Natural killer cell (primary cell): ENCODE results near the gene FBXL3. TPM values are rescaled to one million over a fixed set of nuclear protein-coding genes. Genes with fewer than 3 reads are reported as not detected.

Experiments
- ATAC-seq, 3 donors: fragments of 150-1000 bp in 2 of 3; fragments of 200-7000 bp in 1 of 3; cut with Tn5 transposase; 1 replicate in 1 of 3; 2 replicates in 2 of 3; pipeline ENCODE4 v1.10.0; 2021; ENCODE audit warnings: mild to moderate bottlenecking in 2 of 3, moderate library complexity in 2 of 3
- DNase-seq, 2 donors: peaks; one replicate each; pipeline versions ENCODE4 v3.0.0 to v3.0.0-alpha.2; 2013 to 2021; ENCODE audit warnings: mixed read lengths in 1 of 2
- H3K27ac ChIP-seq: one replicate; pipeline ENCODE4 v1.5.1; 2013; ENCODE audit warnings: mild to moderate bottlenecking, low read length
- H3K27me3 ChIP-seq: one replicate; pipeline ENCODE4 v1.6.1; 2013; ENCODE audit warnings: low read length; ENCODE audit not compliant: control insufficient read depth, insufficient read depth
- H3K36me3 ChIP-seq: one replicate; pipeline ENCODE4 v1.6.1; 2013; ENCODE audit warnings: low read length; ENCODE audit not compliant: control insufficient read depth, insufficient read depth
- H3K4me1 ChIP-seq: one replicate; pipeline ENCODE4 v1.6.1; 2013; ENCODE audit warnings: low read length; ENCODE audit not compliant: control insufficient read depth, insufficient read depth
- H3K4me3 ChIP-seq: one replicate; pipeline ENCODE4 v1.5.1; 2013; ENCODE audit warnings: low read length
- H3K9me3 ChIP-seq: one replicate; pipeline ENCODE4 v1.6.1; 2013; ENCODE audit warnings: low read length; ENCODE audit not compliant: control insufficient read depth, insufficient read depth
- H3K27ac Mint-ChIP-seq, 2 donors: one replicate each; pipeline ENCODE4 v1.8.0; 2022; ENCODE audit warnings: mild to moderate bottlenecking in 2 of 2, mixed read lengths in 2 of 2, moderate library complexity in 1 of 2
- H3K27me3 Mint-ChIP-seq, 2 donors: one replicate each; pipeline ENCODE4 v1.8.0; 2022; ENCODE audit warnings: low read depth in 2 of 2, mixed read lengths in 2 of 2
- H3K36me3 Mint-ChIP-seq: one replicate; pipeline ENCODE4 v1.8.0; 2022; ENCODE audit warnings: mixed read lengths
- H3K4me1 Mint-ChIP-seq, 2 donors: one replicate each; pipeline ENCODE4 v1.8.0; 2022; ENCODE audit warnings: mixed read lengths in 2 of 2
- H3K4me3 Mint-ChIP-seq: one replicate; pipeline ENCODE4 v1.8.0; 2022; ENCODE audit warnings: mild to moderate bottlenecking, moderate library complexity, mixed read lengths
- H3K9me3 Mint-ChIP-seq, 2 donors: one replicate each; pipeline ENCODE4 v1.8.0; 2022; ENCODE audit warnings: mixed read lengths in 2 of 2
- WGBS: methylation state at CpG from one replicate; pipeline ENCODE4 v1.1.7; 2013; ENCODE audit warnings: missing lambda C conversion rate; ENCODE audit not compliant: insufficient coverage; 5-methylcytosine and 5-hydroxymethylcytosine counted together
- intact Hi-C: fragments of 100-400 bp; cut with micrococcal nuclease; formaldehyde crosslinking; loops from one replicate; pipeline ENCODE4 v1.14.2; 2022
- total RNA-seq, 4 donors: library from RNA; stranded (reverse); fragments of 120-200 nt in 1 of 4; gene quantifications; one replicate each; pipeline versions ENCODE4 v1.2.3 to v1.2.4, GENCODE V29; 2013 to 2022
- TF ChIP-seq, protein P1 (sequence below): fragments of 200-600 bp; IDR thresholded peaks from one replicate; pipeline ENCODE4 v1.8.0; 2022; ENCODE audit warnings: antibody characterized with exemption

FBXL3 gene
- total RNA-seq, 3 donors from 2014 or later (not counting 1 experiment from before 2014, with no cell fraction given), result 57.1 to 61.9 (median 58.0) TPM

GRCh38 chr13:77031656-77032243 lies 4.8 kb upstream of the FBXL3 start:
- ATAC-seq (no peak), DNase-seq (no peak)
- Mint-ChIP-seq H3K4me3 (no peak overlapping the region), H3K27ac (no peak overlapping the region), H3K36me3 (no peaks in the 10 kb centered on the region), H3K4me1 (peaks cover 12 to 14% of the 10 kb centered on the region in 2 donors), H3K27me3 (peaks cover 28 to 60% of the 10 kb centered on the region in 2 donors), H3K9me3 (no peaks in the 10 kb centered on the region)
- Histone ChIP-seq H3K27me3 (peaks cover 3% of the 10 kb centered on the region), H3K27ac (no peak overlapping the region), H3K9me3 (no peaks in the 10 kb centered on the region), H3K36me3 (no peaks in the 10 kb centered on the region), H3K4me3 (no peak overlapping the region), H3K4me1 (no peaks in the 10 kb centered on the region)
- intact Hi-C loops, result no loop called here
- WGBS, result 87% methylated on average over 2 of the region's 6 CpGs
- TF ChIP-seq, protein P1, sequence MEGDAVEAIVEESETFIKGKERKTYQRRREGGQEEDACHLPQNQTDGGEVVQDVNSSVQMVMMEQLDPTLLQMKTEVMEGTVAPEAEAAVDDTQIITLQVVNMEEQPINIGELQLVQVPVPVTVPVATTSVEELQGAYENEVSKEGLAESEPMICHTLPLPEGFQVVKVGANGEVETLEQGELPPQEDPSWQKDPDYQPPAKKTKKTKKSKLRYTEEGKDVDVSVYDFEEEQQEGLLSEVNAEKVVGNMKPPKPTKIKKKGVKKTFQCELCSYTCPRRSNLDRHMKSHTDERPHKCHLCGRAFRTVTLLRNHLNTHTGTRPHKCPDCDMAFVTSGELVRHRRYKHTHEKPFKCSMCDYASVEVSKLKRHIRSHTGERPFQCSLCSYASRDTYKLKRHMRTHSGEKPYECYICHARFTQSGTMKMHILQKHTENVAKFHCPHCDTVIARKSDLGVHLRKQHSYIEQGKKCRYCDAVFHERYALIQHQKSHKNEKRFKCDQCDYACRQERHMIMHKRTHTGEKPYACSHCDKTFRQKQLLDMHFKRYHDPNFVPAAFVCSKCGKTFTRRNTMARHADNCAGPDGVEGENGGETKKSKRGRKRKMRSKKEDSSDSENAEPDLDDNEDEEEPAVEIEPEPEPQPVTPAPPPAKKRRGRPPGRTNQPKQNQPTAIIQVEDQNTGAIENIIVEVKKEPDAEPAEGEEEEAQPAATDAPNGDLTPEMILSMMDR, result no peak

- WGBS, result 100% methylated on average over 1 of the region's 1 CpG
- H3K4me1 Mint-ChIP-seq, result peaks cover 27 to 29% of the 10 kb centered on the region in 2 donors
- DNase-seq, result no peak
- H3K27ac Mint-ChIP-seq, result no peak overlapping the region
- H3K27me3 Mint-ChIP-seq, result peaks cover 28 to 52% of the 10 kb centered on the region in 2 donors
- H3K9me3 Mint-ChIP-seq, result no peaks in the 10 kb centered on the region
- no peak overlapping the region for H3K4me3 ChIP-seq
- no peak overlapping the region for H3K27ac ChIP-seq
- H3K36me3 Mint-ChIP-seq, result no peaks in the 10 kb centered on the region
- intact Hi-C loops, result loop anchor here (5.0 kb wide), 1 partner anchor 298 kb away; the partner anchor contains the start of gene MYCBP2
- peaks cover 11% of the 10 kb centered on the region for H3K4me1 ChIP-seq
- peaks cover 3% of the 10 kb centered on the region for H3K27me3 ChIP-seq
- no peak overlapping the region for H3K4me3 Mint-ChIP-seq
- TF ChIP-seq, protein P1, result no peak
- ATAC-seq, result no peak
- no peaks in the 10 kb centered on the region for H3K9me3 ChIP-seq
- no peaks in the 10 kb centered on the region for H3K36me3 ChIP-seq
Observed at GRCh38 chr13:77029436-77029835, 2.5 kb upstream of the FBXL3 start.

DNA sequence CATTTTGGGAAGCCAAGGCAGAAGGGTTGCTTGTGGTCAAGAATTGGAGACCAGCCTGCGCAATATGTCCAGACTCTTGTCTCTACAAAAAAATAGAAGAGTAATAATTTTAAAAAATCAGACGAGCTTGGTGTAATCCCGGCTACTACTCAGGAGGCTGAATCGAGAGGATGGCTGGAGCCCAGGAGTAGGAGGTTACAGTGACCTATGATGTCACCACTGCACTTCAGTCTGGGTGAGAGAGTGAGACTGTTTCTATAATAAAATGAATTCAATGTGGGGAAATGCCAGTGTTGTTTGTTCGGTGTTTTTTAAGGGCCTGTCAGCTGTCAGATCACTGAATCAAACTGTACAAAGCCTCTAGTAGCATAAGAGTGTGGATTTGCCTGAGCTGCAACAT lies 1.2 kb upstream of the FBXL3 start:
- no peak for ATAC-seq
- Mint-ChIP-seq H3K4me3 (peak overlapping the region; percentile 98), H3K27ac (peak overlapping the region in 1 of 2 donors; percentile 88), H3K4me1 (peaks cover 37 to 40% of the 10 kb centered on the region in 2 donors), H3K36me3 (no peaks in the 10 kb centered on the region), H3K9me3 (no peaks in the 10 kb centered on the region), H3K27me3 (peaks cover 28 to 40% of the 10 kb centered on the region in 2 donors)
- Histone ChIP-seq H3K27me3 (peaks cover 3% of the 10 kb centered on the region), H3K36me3 (peaks cover 3% of the 10 kb centered on the region), H3K27ac (no peak overlapping the region), H3K4me1 (peaks cover 11% of the 10 kb centered on the region), H3K4me3 (no peak overlapping the region), H3K9me3 (no peaks in the 10 kb centered on the region)
- intact Hi-C loops, result loop anchor here (5.0 kb wide), 1 partner anchor 299 kb away; the partner anchor contains the start of gene MYCBP2
- TF ChIP-seq, protein P1, result no peak
- 95% methylated on average over 5 of the region's 5 CpGs for WGBS
- no peak for DNase-seq
